IPS-NIHi11 (cell line): ENCODE data around the gene RUNX1.

ENCODE experiments used
- DNase-seq: peaks from one replicate; pipeline ENCODE4 v3.0.0; 2012; ENCODE audit warnings: mixed read lengths, low spot score

Gene RUNX1

DNA sequence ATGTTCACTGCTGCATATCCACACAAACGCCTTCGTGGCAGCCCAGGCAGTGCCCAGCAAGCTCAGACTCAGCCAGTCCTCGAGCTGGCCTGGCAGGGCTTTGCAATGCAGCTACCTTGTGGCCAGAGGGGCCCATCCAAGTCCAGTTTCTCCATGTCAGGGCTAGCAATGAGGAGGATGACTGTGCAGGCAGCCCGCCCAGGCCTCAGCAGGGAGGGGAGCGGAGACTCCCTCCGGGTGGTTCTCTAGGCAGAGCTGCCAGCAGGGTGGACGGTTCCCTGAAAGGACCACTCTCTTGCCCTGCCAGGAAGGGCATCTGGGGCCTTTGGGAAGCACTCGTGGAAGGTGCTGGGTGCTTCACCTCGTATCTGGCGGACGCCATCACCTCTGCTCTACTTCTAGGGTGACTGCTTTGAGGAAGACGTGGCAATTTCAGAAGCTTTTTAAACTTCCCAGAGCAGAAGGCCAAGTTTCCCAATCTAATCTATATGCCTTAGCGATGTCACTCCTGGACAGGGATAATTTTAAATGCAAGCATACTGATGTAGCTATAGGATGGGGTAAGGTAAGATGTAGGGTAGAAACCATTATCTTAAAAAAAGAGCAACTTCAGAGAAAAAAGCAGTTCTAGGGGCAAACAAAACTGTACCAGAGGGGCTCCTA, 56.2 kb downstream of the RUNX1 start:
- DNase-seq = no peak

DNA sequence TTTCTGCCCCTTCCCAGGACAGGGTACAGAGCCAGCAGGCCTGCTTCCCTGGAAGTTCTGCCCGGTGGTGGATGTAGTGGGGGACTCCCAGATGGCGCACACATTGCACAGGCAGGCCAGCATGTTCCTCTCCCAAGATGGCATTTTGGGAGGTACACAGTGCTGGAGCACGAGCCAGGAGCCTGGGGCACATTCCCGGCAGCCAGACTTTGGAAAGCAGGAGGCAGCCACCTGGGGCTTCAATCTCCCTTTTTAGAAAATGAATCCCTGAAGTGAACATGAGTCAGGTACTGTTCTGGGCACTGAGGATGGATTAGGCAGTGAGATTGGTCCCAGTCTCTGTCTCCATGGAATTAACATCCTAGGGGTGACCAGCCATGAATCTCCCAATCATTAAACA, 56.9 kb downstream of the RUNX1 start:
- DNase-seq = no peak

DNA sequence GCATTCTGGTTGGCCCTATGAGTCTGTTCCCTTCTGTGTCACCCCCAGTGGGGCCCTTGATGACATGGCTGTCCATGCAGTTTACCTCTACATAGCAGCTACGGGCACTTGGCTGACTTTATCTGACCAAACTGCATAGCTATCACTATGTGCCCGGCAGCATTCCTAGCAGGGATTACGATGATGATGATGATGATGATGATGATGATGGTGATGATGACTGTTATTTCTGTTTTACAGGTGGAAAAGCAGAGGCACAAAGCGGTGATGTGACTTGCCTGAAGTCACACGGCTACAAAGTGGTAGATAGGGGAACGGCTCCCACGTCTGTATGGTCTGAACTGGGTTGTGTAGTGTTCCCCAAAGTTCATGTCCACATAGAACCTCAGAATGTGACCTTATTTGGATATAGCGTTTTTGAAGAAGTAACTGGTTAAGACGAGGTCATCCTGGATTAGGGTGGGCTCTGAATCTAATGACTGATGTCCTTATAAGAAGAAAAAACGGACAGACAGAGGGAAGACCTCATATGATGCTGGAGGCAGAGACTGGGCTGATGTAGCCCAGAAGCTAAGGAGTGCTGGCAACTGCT, 57.6 kb downstream of the RUNX1 start:
- DNase-seq = no peak

DNA sequence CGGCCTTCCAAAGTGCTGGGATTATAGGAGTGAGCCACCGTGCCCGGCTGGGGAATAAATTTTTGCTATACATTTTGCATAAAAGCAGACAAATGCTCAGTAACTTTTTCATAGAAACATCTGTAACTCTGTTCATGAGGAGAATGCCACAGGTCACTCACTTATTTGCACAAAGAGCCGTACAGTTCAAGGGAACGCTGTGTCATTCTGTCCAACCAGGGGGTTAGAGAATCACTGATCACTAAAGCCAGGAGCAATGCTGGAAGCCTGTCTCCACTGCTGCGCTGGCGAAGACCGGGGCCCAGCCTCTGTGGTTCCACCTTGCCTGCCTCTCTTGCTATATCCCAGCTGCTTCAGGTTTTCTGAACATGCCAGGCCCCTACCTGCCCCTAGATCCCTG, 58.3 kb downstream of the RUNX1 start:
- DNase-seq = no peak

DNA sequence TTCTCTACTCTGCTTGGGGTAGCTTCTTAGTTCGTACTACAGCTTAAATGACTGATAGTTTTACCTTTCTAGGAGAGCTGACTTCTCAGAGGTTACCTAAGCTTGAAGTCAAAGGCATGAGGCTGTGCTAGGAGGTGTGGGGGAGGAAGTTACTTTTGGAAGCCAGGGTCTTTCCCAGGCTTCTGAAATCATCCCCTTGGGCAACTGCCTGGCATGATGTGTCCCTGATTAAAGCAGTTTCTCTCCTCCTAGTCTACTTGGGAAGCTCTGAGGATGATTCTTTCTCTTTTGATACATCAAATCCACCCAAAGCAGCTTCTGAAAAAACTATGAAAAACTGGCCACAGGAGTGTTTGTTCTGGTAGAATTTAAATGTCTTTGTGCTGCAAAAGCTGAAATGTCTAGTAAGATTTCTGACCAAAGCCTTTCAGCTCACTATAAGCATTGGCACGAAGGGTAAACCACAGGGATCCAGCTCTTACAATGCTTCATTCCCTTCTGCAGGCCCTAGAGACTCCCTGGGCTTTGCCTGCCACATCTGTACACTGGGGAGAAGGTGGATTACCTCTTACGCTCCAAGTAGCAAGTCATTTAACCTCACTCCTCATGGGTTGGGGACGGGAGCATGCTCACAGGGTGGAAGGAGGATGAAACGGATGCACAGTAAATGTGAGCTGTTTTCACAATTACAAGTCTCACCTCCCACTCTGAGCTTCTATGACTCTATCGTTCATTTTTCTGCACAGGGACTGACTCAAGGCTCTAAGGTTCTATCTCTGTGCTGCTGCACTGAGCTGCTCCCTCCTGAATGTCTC, 59.6 kb downstream of the RUNX1 start:
- DNase-seq = no peak

DNA sequence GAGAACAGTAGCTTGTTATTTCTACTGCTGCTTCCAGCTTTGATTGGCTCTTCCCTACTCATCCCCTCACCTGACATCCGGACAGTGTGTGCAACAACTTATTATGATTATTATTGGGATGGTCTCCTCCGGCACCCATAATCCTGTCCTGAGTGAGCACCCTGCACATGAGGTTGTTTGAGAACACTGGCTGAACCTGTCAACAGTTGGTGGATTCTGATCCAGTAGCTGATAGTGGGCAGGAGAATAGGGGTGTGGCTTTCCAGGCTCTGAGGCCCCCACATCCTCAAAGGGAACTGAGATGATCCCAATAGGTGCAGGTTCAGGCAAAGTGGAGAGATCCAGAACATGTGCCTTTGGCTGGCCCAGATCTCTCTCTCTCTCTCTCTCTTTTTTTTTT, 60.5 kb downstream of the RUNX1 start:
- no peak for DNase-seq

DNA sequence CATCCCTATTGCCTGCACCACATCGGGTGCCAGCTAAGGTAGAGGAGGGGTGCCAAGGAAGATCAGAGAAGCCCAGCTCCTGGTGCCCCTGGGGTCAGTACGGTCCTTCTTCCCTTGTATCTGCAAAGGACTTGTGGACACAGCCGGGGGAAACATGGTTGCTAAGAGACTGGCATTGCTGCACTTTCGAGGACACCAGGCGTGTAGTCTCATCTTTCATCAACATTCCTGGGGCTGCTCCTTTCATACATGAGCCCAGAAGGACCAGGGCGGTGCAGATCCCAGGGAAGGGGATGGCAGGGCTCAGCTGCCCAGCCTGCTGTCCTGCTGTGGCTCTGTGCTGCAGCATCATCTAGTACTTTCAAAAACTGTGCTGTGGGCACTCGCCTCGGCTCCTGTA, 61.0 kb downstream of the RUNX1 start:
- no peak for DNase-seq

DNA sequence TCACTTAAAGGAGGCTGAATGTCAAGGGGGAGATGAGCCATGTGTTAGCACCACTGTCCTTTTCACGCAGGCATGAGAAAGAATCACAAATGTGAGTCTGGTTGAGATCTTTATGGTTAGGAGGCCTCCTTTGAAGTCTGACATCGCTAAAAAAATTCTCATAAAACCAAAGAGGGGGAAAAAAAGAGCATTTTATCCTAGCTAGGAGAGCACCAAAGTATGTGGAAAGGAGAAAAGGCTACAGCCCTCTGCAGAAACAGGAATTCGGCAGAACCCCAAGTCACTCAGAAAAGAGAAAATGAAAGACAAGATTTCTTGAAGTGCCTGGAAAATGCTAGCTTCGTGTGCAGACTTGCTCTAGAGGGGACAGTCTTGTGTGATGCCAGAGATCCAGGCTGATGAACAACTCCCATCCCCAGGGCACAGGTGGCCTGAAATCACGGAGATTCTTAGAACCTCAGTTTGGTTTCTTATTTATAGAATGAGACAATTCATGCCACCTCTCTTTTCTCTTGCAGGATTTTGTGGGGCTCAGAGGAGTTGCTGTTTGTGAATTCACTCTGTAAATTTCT, 61.5 kb downstream of the RUNX1 start:
- no peak for DNase-seq

DNA sequence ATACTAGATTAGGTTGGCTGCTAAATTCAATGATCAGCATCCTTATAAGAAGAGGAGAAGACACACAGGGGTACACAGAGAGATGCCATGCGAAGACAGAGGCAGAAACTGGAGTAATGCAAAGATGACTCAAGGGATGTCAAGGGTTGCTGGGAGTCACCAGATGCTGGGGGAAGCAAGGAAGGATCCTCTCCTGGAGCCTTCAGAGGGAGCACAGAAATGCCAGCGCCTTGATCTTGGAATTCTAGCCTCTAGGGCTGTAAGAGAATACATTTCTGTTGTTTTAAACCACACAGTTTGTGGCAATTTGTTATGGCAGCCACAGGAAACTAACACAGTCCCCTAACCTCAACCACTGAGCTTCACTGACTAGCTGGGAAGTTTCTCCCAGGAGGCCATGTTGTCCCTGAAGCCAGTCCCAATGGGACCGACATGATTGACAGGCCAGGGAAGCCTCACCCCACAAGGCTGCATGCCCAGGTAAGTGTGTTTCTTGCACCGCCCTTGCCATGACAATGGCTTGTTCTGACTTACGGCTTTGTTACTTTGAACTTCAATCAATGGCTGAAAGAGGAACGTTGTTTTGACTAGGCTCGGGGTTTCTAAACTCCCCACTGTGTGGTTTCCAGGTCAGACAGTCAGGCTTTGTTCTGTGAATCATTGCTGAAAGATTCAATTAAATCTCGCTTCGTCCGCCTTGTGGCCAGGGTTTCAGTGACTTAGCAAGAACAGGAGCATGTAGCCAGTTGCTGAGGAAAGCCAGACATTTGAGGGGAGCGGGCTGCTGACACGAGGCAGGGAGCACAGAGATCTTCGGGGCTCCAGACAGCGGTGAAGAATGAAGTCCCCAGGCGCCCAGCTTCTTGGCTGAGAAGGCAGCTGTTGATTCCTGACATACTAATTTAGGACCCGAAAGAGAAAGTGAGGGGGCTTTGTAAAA, 62.3 kb downstream of the RUNX1 start:
- peak; percentile 20 for DNase-seq

DNA sequence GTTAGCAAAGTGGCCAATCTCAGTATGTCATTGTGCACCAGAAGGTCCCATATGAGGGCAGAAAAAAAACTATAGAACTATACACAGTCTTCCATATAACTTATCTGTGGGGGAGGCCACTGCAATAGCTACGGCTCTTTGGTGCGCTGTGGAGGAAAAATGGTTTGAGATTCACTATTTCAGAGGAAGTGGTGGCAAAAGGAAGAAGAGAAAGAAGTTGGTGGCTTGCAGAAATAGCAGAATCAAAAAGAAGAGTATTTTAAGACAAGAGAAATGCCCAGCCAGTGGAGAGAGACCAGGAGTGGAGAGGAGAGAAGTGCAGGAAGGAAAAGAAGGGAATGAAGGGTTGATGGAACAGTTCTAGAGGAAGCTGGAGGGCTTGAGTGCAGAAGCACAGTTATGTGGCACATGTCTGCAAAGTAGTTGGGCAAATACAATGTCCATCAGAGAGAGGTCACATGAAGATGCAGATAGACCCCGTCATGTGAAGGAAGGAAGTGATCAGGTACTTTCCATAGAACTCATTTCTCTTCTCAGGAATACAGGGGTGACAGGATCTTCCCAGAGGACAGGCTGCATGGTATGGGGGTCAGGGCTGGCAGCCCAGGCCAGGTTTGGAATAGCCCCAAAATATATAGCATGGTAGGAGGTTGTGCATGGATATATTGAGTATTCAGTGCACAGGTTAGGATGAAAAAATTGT, 64.6 kb downstream of the RUNX1 start:
- DNase-seq = no peak

DNA sequence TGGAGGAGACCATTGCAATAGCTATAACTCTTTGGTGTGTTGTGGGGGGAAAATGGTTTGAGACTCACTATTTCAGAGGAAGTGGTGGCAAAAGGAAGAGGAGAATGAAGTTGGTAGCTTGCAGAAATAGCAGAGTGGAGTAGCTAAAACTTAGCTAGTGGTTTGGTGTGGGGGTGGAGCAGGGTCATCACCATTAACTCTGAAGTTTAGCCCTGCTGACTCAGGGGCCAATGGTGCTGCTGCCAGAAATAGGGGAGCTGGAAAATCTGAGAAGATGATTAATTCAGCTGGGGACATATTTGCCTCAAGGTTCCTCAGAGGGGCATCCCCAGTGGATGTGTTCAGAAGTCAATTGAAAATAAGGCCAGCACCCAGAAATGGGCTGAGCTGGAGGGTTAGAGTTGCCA, 65.4 kb downstream of the RUNX1 start:
- no peak for DNase-seq

DNA sequence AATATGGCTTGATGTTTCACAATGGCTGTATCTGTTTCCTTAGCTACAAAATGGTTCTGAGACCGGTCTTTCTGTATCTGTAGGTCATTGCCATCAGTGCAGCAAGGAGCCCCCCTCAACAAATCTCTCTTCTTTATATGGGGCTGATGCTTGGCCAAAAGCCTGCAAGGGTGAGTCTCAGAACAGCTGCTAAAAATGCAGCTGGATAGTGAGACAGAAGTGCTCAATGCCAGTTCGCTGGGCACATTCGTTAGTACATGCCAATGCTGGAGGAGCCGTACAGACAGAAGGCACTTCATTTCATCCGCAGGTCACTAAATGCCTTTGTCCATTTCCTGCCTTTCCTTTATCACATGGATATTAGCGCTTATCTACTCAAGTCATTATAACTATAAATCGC, 67.3 kb downstream of the RUNX1 start:
- no peak for DNase-seq

DNA sequence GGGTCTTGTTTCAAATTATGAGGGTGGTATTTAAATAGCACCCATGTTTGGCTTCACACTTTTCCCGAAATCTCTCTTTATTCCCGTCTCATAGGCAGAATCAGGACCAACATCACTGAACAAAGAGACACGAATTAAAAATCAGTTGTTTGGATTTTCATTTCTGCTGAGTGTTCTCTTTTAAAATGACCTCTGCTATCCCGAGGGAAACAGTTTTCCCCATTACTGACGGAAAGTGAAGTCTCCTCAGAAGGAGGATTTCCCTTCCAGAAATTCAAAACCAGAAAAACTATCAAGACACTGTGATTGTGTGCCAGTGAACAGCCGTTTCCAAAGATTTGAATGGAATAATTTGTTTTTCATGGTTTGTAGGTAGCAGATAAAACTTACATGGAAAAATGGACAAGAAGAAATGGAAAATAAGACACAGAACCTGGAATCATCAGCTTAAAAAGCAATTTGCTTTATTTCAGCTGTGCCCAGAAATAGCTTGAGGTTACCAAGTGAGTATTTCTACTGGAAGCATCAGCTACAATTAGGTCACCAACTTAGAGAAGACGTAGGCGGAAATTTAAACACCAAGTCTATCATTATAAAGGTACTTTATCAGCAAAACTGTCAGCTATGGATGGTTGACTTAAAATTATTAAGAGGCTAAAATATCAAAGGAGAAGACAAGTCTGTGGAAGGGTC, 68.5 kb downstream of the RUNX1 start:
- DNase-seq = no peak

DNA sequence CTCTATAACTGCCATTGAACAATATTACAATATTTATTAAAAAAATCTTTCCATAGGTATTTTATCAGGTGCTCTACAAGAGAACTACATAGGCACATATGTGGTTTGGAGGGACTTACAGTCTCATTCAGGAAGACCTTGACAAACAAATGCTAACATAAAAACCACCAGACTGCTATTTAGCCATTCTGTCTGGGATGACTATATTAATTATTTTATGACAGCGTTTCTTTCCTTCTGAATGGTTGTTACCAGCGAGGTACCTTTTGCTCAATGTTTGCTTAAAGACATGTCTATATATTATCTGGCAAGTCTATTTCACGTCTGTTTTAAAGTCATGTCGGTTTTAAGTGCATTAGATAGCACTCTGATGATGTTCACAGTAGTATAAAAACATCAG, 69.7 kb downstream of the RUNX1 start:
- no peak for DNase-seq

DNA sequence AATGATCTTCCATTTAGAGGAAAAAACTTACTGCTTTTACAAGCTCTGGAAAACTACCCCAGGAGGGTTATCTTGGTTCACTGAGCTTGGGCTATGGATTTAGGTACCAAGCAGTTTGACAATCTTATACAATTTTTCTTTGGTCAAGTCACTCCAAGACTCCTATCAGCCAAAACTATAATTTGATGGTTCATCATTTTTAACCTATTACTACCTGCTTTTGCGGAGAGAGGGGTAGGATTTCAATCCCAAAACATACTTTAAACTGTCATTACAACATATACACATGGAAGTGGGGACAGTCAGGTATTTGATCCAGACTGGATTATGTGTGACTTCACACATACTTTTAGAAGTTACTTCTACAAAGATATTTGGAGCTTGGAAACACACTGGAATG, 71.8 kb downstream of the RUNX1 start:
- DNase-seq = no peak

DNA sequence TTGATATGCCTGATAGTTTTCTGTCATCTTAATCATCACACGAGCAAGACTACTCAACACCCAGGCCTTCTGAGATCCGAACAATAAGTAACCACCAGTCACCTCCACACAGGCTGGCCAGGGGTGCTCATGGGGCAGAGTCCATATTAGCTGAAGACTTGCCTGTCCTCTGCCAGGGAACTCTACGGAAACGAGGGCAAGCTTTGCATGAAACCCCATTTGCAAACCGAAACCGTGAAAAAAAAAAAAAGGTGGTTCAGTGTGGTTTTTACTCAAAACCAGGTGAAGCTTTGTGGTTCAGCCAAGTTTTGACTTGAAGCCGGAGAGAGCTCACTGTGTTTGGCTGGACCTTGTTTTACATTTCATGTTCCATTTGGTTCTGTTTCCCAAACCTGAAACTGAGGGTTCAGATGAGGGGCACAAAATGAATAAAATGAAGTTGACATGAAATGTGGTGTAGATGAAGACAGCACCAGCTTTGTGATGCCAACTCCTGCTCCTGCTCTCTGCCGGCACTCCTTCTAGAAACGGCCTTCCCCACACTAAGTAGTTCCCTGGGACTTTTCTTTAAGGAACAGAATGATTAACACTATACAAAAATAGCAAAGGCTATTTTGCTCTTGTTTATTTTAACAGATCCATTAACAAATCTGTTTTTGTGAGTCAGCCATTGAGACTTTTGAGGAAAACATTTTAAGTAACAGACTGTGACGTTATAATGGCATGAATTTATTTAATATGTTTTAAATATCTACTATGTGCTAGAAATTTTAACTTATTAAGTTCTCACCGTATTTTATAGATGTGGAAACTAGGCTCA, 74.7 kb downstream of the RUNX1 start:
- no peak for DNase-seq

DNA sequence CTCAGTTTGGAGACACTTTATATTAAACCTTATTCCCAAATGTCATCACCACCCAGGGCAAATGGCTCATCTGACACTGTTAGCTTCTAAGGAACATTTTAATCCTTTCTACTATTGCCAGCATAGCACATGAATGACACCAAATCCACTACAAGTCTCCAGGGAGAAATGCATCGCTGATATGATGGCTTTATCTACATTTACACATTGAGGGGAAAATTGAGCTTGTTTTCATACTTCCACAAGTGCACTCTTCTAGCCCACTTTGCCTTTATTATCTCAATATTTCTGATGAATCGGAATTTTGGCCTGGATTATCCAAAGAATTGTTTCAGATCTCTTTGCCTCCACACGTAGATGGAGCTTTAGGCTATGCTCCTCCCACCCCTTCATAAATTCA, 75.4 kb downstream of the RUNX1 start:
- DNase-seq = no peak

DNA sequence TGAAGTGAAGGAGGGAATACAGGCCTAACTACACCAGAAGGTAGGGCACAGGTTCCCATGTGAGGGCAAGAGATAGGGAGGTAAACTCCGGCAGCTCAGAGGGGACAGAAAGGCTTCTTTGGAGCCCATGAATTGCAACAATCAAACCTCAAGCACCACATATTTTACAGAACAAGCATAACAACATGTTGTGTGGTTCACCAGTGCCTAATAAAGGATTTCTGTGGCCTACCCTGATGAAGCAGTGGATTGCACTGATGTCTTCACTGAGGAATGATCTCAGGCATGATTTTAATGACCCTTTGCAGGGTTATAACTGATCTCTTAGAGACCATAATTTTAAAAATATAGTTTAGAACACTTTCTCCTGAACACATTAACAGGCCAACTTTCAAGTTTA, 77.4 kb downstream of the RUNX1 start:
- no peak for DNase-seq

DNA sequence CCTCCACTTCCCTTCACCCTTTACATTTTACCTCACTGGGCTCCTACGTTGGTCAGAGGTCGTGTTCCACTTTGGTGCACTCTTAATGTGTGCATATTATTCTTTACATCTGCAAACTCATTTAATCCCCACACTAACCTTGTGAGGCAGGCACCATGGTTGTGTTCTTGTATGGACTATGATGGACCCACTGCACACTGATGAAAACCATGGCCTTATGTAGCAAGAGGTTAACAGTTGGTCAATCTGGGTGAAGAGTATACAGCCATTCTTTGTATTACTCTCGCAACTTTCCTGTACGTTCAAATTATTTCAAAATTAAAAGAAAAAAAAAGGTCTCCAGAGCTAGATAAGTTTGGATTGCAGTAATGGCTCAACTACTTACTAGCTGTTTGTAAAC, 78.5 kb downstream of the RUNX1 start:
- no peak for DNase-seq

DNA sequence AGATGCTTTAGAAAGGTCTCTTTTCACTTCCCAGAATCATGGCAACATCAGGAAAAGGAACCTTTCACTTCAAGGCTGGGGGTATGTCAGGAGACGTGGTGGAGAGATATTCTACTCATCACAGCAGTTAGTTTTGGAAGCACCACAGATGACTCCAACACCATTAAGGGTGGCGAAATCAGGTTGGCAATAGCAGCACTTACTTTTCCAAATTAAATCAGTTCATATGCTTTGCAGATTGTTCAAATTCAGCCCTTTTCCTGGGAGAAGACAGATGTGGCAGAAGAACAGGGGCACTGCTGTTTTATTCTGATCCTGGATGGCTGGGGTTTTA, 79.0 kb downstream of the RUNX1 start:
- no peak for DNase-seq
